ENCODE results near the gene ECSIT.

The ECSIT gene

GRCh38 chr19:11534948-11535347 lies 6.0 kb upstream of the ECSIT start:
- TF ChIP-seq ZNF274 (IDR thresholded peaks at IDR 0.05; ENCODE audit: low read depth, low read length) (no peak), SUZ12 (IDR thresholded peaks at IDR 0.05; ENCODE audit: extremely low read depth, insufficient read depth, insufficient read length) (no peak), YY1 (IDR thresholded peaks at IDR 0.05; ENCODE audit: insufficient read depth, insufficient read length) (no peak)
- Histone ChIP-seq H3K4me3 (ENCODE audit: insufficient read length, low read depth) (no peak overlapping the region), H3K36me3 (ENCODE audit: insufficient read depth, insufficient read length, low read length) (no peaks in the 10 kb centered on the region), H3K27me3 (ENCODE audit: insufficient read depth, insufficient read length) (peaks cover 10% of the 10 kb centered on the region), H3K4me1 (ENCODE audit: insufficient read depth, insufficient read length) (peaks cover 7% of the 10 kb centered on the region), H3K9ac (ENCODE audit: insufficient read length, low read depth) (no peak overlapping the region), H3K9me3 (ENCODE audit: insufficient read depth, low read length) (no peaks in the 10 kb centered on the region)
- DNase-seq (ENCODE audit: low read depth, low spot score): no peak

- Histone ChIP-seq H3K27me3 (ENCODE audit: insufficient read depth, insufficient read length) (peaks cover 10% of the 10 kb centered on the region), H3K9ac (ENCODE audit: insufficient read length, low read depth) (no peak overlapping the region), H3K4me1 (ENCODE audit: insufficient read depth, insufficient read length) (peaks cover 7% of the 10 kb centered on the region), H3K9me3 (ENCODE audit: insufficient read depth, low read length) (no peaks in the 10 kb centered on the region), H3K36me3 (ENCODE audit: insufficient read depth, insufficient read length, low read length) (no peaks in the 10 kb centered on the region), H3K4me3 (ENCODE audit: insufficient read length, low read depth) (no peak overlapping the region)
- no peak for DNase-seq (ENCODE audit: low read depth, low spot score)
- TF ChIP-seq ZNF274 (IDR thresholded peaks at IDR 0.05; ENCODE audit: low read depth, low read length) (no peak), SUZ12 (IDR thresholded peaks at IDR 0.05; ENCODE audit: extremely low read depth, insufficient read depth, insufficient read length) (no peak), YY1 (IDR thresholded peaks at IDR 0.05; ENCODE audit: insufficient read depth, insufficient read length) (no peak)
These were observed 5.6 kb upstream of the ECSIT start for GRCh38 chr19:11534538-11534937.

GRCh38 chr19:11530432-11530831 lies 1.5 kb upstream of the ECSIT start:
- no peak overlapping the region for H3K9ac ChIP-seq (ENCODE audit: insufficient read length, low read depth)
- no peak overlapping the region for H3K4me3 ChIP-seq (ENCODE audit: insufficient read length, low read depth)
- no peaks in the 10 kb centered on the region for H3K4me1 ChIP-seq (ENCODE audit: insufficient read depth, insufficient read length)
- TF ChIP-seq SUZ12 (IDR thresholded peaks at IDR 0.05; ENCODE audit: extremely low read depth, insufficient read depth, insufficient read length) (no peak), YY1 (IDR thresholded peaks at IDR 0.05; ENCODE audit: insufficient read depth, insufficient read length) (no peak), ZNF274 (IDR thresholded peaks at IDR 0.05; ENCODE audit: low read depth, low read length) (no peak)
- H3K9me3 ChIP-seq (ENCODE audit: insufficient read depth, low read length): no peaks in the 10 kb centered on the region
- H3K36me3 ChIP-seq (ENCODE audit: insufficient read depth, insufficient read length, low read length): peaks cover 5% of the 10 kb centered on the region
- H3K27me3 ChIP-seq (ENCODE audit: insufficient read depth, insufficient read length): peaks cover 10% of the 10 kb centered on the region
- peak; percentile 72 for DNase-seq (ENCODE audit: low read depth, low spot score)

- no peaks in the 10 kb centered on the region for H3K9me3 ChIP-seq (ENCODE audit: insufficient read depth, low read length)
- no peak for DNase-seq (ENCODE audit: low read depth, low spot score)
- no peaks in the 10 kb centered on the region for H3K4me1 ChIP-seq (ENCODE audit: insufficient read depth, insufficient read length)
- H3K9ac ChIP-seq (ENCODE audit: insufficient read length, low read depth): no peak overlapping the region
- TF ChIP-seq SUZ12 (IDR thresholded peaks at IDR 0.05; ENCODE audit: extremely low read depth, insufficient read depth, insufficient read length) (no peak), ZNF274 (IDR thresholded peaks at IDR 0.05; ENCODE audit: low read depth, low read length) (no peak), YY1 (IDR thresholded peaks at IDR 0.05; ENCODE audit: insufficient read depth, insufficient read length) (no peak)
- no peak overlapping the region for H3K4me3 ChIP-seq (ENCODE audit: insufficient read length, low read depth)
- H3K36me3 ChIP-seq (ENCODE audit: insufficient read depth, insufficient read length, low read length): peaks cover 44% of the 10 kb centered on the region
- no peaks in the 10 kb centered on the region for H3K27me3 ChIP-seq (ENCODE audit: insufficient read depth, insufficient read length)
These were observed 9.8 kb downstream of the ECSIT start for GRCh38 chr19:11519138-11519537.

- no peak for DNase-seq (ENCODE audit: low read depth, low spot score)
- Histone ChIP-seq H3K9me3 (ENCODE audit: insufficient read depth, low read length) (no peaks in the 10 kb centered on the region), H3K9ac (ENCODE audit: insufficient read length, low read depth) (no peak overlapping the region), H3K4me1 (ENCODE audit: insufficient read depth, insufficient read length) (no peaks in the 10 kb centered on the region), H3K27me3 (ENCODE audit: insufficient read depth, insufficient read length) (no peaks in the 10 kb centered on the region), H3K4me3 (ENCODE audit: insufficient read length, low read depth) (no peak overlapping the region), H3K36me3 (ENCODE audit: insufficient read depth, insufficient read length, low read length) (peaks cover 52% of the 10 kb centered on the region)
- no peak for TF ChIP-seq ZNF274 (IDR thresholded peaks at IDR 0.05; ENCODE audit: low read depth, low read length)
- no peak for TF ChIP-seq SUZ12 (IDR thresholded peaks at IDR 0.05; ENCODE audit: extremely low read depth, insufficient read depth, insufficient read length)
- no peak for TF ChIP-seq YY1 (IDR thresholded peaks at IDR 0.05; ENCODE audit: insufficient read depth, insufficient read length)
These were observed 15.0 kb downstream of the ECSIT start for GRCh38 chr19:11513946-11514345.

- TF ChIP-seq ZNF274 (IDR thresholded peaks at IDR 0.05; ENCODE audit: low read depth, low read length) (no peak), YY1 (IDR thresholded peaks at IDR 0.05; ENCODE audit: insufficient read depth, insufficient read length) (no peak), SUZ12 (IDR thresholded peaks at IDR 0.05; ENCODE audit: extremely low read depth, insufficient read depth, insufficient read length) (no peak)
- no peak for DNase-seq (ENCODE audit: low read depth, low spot score)
- H3K36me3 ChIP-seq (ENCODE audit: insufficient read depth, insufficient read length, low read length): peaks cover 47% of the 10 kb centered on the region
- no peak overlapping the region for H3K9ac ChIP-seq (ENCODE audit: insufficient read length, low read depth)
- no peak overlapping the region for H3K4me3 ChIP-seq (ENCODE audit: insufficient read length, low read depth)
- no peaks in the 10 kb centered on the region for H3K9me3 ChIP-seq (ENCODE audit: insufficient read depth, low read length)
- H3K4me1 ChIP-seq (ENCODE audit: insufficient read depth, insufficient read length): peaks cover 16% of the 10 kb centered on the region
- no peaks in the 10 kb centered on the region for H3K27me3 ChIP-seq (ENCODE audit: insufficient read depth, insufficient read length)
These were observed 18.5 kb downstream of the ECSIT start for GRCh38 chr19:11510444-11510843.

GRCh38 chr19:11507370-11508078 lies 21.4 kb downstream of the ECSIT start:
- no peak for DNase-seq (ENCODE audit: low read depth, low spot score)
- Histone ChIP-seq H3K9ac (ENCODE audit: insufficient read length, low read depth) (peak overlapping the region; percentile 6), H3K27me3 (ENCODE audit: insufficient read depth, insufficient read length) (no peaks in the 10 kb centered on the region), H3K4me1 (ENCODE audit: insufficient read depth, insufficient read length) (peaks cover 20% of the 10 kb centered on the region), H3K4me3 (ENCODE audit: insufficient read length, low read depth) (no peak overlapping the region), H3K36me3 (ENCODE audit: insufficient read depth, insufficient read length, low read length) (peaks cover 39% of the 10 kb centered on the region), H3K9me3 (ENCODE audit: insufficient read depth, low read length) (no peaks in the 10 kb centered on the region)
- TF ChIP-seq YY1 (IDR thresholded peaks at IDR 0.05; ENCODE audit: insufficient read depth, insufficient read length) (no peak), ZNF274 (IDR thresholded peaks at IDR 0.05; ENCODE audit: low read depth, low read length) (no peak), SUZ12 (IDR thresholded peaks at IDR 0.05; ENCODE audit: extremely low read depth, insufficient read depth, insufficient read length) (no peak)

Data from NT2/D1 (cell line).